COLO668 (cell line): ENCODE results near the gene ITGA7.

Source experiments
- DNase-seq: peaks from one replicate; lab custom pipeline; 2025; ENCODE audit not compliant: unreplicated experiment; lab: John Stamatoyannopoulos, UW

The ITGA7 gene, protein sequence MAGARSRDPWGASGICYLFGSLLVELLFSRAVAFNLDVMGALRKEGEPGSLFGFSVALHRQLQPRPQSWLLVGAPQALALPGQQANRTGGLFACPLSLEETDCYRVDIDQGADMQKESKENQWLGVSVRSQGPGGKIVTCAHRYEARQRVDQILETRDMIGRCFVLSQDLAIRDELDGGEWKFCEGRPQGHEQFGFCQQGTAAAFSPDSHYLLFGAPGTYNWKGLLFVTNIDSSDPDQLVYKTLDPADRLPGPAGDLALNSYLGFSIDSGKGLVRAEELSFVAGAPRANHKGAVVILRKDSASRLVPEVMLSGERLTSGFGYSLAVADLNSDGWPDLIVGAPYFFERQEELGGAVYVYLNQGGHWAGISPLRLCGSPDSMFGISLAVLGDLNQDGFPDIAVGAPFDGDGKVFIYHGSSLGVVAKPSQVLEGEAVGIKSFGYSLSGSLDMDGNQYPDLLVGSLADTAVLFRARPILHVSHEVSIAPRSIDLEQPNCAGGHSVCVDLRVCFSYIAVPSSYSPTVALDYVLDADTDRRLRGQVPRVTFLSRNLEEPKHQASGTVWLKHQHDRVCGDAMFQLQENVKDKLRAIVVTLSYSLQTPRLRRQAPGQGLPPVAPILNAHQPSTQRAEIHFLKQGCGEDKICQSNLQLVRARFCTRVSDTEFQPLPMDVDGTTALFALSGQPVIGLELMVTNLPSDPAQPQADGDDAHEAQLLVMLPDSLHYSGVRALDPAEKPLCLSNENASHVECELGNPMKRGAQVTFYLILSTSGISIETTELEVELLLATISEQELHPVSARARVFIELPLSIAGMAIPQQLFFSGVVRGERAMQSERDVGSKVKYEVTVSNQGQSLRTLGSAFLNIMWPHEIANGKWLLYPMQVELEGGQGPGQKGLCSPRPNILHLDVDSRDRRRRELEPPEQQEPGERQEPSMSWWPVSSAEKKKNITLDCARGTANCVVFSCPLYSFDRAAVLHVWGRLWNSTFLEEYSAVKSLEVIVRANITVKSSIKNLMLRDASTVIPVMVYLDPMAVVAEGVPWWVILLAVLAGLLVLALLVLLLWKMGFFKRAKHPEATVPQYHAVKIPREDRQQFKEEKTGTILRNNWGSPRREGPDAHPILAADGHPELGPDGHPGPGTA

DNA sequence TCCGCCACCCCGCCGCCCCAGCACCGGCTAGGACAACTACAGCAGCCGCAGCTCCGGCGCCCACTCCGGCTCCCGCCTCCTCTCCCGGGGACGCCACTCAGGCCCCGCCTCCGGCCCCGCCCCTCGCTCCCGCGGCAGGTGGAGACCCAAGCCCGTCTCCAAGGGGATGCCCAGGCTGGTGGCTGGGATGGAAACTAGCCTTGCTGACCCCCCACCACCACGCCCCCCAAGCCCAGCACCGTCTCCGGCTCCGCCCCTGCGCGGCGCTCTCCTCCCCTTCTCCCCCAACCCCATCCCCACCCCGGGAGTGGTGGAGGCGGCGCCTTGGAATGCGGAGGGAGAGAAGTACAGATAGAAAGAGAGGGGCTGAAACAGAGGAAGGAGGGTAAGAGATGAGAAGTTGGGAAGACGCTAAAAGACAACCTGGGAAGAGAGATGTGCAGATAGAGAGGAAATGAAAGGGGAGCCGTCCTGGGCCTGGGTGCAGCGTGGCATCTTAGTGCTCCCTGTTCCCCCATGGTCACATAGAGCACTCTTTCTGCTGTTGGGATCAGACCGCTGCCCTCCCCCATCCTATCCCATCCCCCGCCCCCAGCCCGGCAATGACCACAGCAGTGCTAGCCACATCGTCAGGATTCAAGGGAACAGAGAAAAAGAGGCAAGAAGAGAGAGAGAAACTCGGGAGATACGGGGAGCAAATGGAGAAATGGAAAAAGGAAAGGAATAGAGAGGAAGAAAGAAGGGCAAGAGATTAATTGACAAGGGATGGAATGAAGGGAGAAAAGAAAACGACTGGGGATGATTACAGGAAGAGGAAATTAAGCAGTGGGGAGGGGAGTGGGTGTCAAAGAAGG lies at the start of gene ITGA7:
Gene ITGA7, minus strand, starts transcription at position 64 of the 854 bp plus-strand sequence. CDS start 222 bp downstream, outside the sequence.
- peak; percentile 38 for DNase-seq

DNA sequence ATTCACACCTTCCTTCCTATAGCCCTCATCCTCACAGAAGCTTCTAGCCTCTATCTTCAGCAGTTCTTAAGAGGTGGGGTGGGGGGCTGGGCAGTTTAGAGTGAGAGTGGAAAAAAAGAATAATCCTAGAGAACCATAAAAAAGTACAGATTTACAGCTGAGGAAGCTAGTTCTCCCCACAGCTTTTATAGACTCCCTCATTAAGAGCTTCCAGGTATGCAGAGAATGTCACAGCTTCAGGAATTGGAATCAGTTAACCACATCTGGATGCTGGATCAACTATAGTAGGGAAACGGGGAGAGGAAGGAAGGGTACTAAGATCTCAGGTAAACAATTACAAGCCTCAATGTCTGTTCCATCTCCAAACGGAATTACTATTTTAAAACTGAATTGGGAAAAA lies 47.5 kb upstream of the ITGA7 start:
- DNase-seq = no peak

DNA sequence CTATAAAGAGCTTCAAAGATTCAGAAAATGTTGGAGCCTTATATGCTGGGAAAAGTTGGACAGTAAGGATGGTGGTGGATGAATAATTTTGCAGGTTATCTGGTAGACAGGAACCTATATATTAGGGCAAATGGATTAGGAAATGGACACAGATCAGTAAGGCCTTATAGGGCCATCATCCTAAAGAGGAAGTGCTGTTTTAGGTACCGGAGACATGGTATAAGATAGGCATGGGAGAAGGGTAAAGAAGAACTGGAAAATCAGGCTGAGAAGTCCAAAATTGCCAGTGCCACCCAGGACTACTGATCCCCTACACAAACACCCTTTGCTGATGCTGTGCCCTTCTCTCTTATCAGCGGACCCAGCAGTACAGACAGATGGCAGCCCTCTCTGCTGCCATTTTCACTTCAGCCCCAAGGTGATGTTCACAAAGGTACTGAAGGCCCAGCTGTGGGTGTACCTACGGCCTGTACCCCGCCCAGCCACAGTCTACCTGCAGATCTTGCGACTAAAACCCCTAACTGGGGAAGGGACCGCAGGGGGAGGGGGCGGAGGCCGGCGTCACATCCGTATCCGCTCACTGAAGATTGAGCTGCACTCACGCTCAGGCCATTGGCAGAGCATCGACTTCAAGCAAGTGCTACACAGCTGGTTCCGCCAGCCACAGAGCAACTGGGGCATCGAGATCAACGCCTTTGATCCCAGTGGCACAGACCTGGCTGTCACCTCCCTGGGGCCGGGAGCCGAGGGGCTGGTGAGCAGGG lies 40.7 kb upstream of the ITGA7 start:
- DNase-seq = no peak

DNA sequence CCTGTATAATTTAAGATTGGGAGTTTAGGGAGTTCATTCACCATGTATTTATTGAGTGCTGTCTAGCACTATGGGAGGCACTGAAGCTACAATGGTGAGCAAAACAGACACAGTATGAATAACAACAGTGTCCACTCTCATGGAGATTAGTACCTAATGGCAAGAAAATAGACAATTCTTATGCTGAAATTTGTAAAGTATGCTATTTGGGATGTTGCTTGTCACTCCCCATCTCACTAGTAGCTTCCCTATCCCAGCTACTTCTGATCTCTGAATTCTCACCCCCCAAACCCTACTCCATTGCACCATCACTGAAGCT lies 39.2 kb upstream of the ITGA7 start:
- DNase-seq = no peak

DNA sequence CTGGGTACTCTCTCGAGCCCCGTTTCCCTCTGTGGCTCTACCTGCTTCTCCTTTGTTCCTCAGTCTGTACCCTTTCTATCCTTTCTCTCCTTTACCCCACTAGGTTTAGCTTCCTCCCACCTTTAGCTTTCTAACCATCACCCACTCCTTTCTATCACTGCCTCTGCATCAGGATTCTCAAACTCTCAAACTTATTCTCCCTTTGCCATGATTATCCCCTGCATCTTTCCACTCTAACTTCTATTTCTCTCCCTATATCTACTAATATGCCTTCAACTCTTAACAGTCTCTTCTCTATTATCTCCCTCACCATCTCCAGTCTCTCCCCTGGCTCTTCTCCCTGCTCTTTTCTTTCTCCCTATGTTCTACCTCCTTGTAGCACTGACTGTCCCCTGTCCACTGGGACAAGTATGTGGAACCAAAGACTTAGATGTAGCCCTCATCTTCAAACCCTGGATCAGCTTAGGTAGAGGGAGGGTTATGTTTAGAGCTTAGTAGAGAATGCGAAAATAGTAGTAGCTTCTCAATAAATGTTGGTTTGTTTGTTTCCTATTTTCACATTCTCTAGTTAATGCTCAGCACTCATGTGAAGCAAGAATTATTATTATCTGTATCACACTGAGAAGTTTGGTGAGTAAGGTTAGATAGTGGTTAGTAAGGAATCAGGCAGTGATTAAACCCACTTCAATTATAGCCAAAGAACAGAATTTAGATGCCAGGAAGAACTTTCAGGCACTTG lies 38.6 kb upstream of the ITGA7 start:
- DNase-seq = no peak

DNA sequence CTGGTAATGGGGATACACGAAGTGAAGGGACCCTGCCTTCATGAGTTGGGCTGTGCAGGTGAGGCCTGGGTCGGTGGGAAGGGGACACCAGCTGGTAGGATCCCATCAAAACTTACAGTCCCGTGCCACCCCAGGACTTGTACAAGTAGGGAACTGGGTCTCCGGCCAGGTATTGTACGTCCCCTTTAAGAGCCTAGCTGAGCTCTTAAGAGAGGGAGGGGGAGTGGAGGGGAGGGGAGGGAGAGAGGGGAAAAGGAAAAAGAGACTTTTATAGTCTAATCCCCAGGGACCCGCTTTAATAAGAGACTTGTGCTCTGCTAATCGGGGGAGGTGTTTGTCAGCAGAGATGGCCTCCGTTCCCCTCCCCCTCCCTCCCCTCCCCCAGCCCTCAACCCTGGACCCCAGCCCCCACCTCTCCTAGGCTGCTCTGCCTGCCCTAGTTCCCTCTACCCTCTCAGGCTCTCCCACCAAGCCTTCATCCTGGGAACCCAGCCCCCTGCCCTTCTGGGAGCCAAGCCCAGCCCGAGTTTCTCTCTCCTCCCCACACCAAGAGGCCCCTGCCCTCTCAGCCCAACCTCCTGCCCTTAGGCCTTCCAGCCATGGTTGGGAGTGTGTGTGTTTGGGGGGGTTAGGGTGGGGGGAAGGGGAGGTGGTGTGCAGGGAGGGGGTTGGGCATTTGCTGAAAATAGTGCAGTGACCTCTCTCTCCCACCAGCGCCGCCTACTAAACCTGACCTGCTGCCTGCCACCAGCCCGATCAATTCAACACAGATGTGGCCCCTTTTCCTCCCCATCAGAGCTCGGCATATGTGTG lies 37.9 kb upstream of the ITGA7 start:
- no peak for DNase-seq

DNA sequence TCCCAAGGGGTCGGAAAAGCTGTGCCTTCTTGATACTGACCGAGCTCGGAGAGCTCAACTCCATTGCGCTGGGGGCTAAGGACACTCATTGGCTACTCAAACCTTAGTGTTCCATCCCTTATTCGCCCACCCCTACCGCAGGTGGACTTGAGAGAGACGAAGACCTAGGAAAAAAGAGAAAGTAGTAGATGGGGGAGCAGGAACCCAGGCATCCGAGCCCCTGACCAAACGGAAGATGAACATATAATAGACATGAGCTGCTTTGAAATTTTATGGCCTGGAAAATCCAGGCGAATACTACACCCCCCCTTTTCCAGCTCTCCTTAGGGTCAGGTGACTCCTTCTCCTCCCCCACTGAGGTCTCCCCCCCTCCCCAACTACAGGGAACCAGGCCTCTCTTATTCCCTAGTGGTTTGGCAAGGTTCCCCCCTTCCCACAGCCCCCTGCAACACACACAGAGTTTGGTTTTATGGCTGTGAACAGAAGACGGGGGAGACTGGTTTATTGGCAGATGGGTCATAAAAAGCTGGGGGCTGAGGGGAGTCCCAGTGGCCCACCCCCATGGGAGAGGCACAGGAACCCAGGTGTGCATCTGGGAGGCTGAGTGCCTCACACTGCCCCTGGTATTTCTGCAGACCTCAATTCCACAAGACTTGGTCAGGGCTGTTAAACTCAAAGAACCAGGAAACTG lies 36.8 kb upstream of the ITGA7 start:
- no peak for DNase-seq

DNA sequence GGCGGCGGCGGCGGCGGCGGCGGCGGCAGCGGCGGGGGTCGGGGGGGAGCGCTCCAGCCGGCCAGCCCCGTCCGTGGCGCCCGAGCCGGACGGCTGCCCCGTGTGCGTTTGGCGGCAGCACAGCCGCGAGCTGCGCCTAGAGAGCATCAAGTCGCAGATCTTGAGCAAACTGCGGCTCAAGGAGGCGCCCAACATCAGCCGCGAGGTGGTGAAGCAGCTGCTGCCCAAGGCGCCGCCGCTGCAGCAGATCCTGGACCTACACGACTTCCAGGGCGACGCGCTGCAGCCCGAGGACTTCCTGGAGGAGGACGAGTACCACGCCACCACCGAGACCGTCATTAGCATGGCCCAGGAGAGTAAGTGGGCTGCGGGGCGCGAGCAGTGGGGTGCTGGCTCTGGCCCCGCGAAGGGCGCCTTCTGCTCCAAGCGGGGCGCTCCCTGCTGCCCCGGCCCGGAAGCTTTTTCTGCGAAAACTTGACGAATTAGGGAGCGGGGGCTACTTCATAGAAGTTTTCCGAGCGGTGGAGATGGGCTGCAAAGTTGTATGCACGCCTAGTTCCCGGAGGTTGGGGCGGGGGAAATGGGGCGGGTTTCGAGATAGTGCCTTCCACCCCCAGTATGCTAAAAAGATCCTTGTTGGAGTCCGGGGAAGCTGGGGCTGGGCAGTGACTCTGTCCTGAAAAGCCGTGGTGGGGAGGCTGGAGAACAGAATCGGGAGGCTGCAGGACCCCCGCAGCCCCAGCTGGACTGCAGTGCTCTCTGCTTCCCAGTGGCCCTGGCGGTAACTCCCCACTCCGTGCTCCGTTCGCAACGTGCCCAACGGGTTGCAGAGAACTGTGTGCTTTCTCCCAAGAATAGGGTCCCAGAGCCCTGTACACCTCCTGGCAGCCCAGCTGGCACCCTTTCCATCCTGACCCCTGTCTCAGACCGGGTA lies 36.0 kb upstream of the ITGA7 start:
- peak; percentile 31 for DNase-seq

DNA sequence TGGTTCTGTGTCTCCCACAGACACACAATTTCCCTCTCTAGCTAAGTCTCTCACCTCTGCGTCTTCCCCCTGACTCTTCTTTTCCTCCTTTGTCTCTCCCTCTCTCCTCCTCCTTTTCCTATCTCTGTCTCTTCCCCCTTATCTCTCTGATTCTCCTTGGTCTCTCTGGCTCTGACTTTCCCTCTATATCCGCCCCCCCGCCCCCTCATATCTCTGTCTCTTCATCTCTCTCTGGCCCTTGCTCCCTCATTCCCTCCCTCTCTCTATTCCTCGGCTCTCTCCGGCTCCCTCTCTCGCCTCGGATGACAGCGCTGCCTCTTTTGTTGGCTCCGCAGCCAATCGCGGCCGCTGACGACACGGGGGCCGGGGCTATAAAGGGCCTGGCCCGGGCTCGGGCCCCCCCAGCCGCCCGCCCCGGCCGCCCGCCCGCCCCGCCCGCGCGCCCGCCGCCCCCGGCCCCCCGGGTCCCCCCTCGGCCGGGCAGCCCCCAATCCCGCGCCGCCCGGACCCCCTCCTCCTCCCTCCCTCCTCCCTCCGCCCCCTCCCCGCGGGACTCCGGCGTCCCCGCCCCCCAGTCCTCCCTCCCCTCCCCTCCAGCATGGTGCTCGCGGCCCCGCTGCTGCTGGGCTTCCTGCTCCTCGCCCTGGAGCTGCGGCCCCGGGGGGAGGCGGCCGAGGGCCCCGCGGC lies 35.2 kb upstream of the ITGA7 start, which contains the start of gene GDF11:
Gene GDF11, plus strand, starts transcription at position 404 of the 687 bp plus-strand sequence. Its CDS starts 195 bp downstream, at position 599.
- DNase-seq = peak; percentile 58

DNA sequence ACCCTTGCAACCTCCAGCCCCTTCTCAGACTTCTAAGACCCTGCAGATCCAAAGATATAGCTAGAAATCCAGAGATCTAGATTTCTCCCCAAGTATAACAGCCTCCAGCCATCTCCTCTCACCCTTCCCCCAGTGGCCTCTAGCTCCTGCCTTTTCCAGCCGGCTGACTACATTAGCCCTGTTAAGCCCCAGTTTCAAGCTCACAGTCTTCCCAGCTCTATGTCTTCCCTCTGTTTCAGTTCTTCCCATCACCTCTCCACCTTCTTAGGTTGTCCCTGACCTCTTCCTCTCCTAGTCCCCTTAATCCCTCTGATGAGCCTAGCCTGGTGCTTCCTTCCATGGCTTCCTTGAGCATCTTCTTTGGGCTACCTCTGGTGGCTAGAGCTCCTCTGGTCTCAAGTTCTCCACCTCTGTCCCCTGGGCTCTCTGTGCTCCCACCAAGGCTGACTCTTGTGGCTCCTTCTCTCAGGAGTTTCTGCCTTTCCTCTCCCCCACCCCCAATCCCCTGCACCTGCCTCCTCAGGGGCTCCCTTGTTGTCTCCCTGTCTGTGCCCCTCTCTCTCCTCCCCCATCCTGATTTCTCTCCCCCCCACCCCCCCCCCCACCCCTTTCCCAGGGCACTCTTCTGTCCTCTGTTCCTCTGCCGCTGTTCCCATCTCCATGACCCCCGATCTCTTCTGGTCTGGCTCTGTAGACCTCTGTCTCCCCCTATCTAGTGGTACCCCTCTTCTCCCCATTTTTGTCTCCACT lies 34.4 kb upstream of the ITGA7 start:
- no peak for DNase-seq

DNA sequence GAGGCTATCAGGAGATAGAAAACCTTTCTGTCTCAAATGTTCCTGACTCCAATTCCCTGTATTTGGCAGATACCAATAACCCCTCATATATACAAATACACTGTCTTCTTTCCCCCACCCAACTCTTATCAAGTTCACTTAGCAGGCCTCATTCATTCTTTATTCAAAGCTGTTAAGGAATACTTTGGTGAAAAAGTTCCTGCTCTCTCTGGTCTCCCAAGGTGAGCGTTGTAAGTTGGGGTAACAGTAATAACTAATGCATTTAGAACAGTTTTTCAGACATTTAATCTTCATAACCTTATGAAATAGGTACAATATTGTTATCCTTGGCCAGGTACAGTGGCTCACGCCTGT lies 31.3 kb upstream of the ITGA7 start:
- no peak for DNase-seq

DNA sequence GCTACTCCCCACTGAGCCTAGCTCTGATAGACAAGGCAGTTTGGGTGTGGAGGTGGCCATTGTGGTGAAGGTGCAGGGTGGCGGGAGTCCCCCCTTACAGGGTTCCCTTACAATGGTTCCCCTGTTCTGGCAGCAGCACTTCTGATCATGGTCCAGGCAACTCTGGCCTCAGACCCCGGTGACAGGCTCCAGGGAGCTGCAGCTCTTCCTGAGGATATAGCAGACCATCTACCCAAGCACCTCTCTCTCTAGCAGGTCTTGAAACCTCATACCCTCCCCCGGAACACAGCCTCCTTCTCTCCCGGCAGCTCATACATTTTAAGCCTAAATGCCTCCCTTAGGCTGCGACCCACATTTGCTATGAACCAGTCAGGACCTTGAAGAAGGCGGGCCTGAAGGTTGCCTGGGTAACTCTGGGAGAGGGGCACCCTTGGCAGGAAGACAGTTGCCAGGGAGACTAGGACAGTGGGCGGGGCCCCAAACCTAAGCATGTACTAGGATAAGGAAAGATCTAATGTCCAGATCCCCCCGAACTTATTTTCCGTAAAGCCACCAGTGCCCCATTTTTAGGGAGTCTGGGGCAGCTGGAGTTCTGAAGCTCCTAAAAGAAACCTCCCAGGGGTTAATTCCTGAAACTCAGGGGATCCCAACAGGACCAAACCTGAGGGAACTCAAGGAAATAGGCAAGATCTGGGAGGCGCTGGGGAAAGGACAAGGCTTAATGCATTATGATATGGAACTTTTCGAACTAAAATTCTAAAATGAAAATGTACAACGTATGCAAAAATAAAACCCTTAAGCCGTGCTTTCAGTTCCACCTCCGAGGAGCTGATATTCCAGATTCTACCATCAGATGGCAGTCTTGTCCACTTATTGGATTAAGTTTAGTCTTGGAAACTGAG lies 30.7 kb upstream of the ITGA7 start:
- peak; percentile 60 for DNase-seq

DNA sequence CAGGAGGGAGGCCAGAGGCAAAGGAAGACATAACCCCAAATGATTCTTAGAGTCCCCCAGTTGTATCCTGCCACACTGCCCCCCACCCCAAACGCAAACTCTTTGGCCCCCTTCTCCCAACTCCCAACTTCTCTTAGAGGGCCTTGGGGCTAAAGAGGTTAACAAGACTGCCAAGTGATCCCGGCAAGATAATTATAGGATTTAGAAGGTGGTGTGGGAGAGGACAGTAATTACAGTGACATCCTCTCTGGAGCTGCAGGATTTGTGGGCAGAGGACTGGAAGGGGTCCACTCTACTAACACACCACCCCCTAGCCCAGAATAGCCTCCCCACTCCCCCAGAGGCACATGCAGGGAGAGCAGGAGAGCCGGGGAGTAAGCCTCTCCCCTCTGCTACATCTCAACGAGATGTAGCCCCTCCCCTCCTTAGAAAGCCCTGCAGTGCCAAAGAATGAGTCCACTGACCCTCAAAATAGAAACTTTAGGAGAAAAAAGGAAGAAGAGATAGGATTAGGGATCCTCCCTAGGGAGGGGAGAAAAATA lies 29.9 kb upstream of the ITGA7 start:
- no peak for DNase-seq
